HG03469 (cell line): ENCODE measurements around the gene HYAL2.
"Not testable (repeated sequence)": the region's sequence is repeated elsewhere in the genome, so short reads cannot be mapped to it uniquely, and the experiment has no call there.

Experiments
- ATAC-seq: cut with Tn5 transposase; IDR thresholded peaks from one replicate; pipeline ENCODE4 v1.9.1; 2021; ENCODE audit warnings: mild to moderate bottlenecking, moderate library complexity, moderate number of reproducible peaks; ENCODE audit not compliant: unreplicated experiment

HYAL2 gene

GRCh38 chr3:50294089-50294488 is 28.5 kb downstream of the HYAL2 start:
- no peak for ATAC-seq

DNA sequence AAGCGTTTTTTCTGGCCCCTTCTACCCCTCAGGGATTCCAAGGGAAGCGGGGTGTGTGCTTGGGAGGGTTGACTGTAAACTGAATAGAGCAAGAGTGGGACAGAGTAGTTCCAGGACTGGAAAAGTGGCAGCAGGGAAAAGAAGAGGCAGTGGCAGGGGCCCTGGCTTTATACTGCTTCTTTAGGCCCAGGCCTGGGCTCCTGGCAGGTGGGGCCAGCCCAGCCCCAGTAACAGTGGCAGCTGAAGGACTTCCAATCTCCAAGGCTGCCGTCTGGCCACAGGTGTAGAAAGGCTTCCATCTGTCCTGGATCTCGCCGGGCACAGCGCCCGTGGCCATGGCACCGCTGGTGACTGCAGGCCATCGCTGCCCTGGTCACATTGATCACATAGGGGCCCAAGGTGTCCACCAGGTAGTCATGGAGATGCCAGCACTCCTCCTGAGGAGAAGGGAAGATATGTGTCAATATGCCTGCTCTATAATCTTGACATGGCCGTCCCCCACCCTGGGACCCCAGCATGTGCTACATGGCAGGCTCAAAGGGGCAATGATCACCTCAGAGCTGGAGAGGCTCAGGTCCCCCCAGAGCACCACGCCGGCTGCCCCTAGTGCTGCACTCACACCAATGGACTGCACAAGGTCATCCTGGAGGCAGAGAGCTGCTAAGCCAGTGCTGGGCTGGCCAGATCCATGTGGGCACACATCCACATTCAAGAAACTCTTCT is 29.3 kb downstream of the HYAL2 start:
- ATAC-seq: no peak

DNA sequence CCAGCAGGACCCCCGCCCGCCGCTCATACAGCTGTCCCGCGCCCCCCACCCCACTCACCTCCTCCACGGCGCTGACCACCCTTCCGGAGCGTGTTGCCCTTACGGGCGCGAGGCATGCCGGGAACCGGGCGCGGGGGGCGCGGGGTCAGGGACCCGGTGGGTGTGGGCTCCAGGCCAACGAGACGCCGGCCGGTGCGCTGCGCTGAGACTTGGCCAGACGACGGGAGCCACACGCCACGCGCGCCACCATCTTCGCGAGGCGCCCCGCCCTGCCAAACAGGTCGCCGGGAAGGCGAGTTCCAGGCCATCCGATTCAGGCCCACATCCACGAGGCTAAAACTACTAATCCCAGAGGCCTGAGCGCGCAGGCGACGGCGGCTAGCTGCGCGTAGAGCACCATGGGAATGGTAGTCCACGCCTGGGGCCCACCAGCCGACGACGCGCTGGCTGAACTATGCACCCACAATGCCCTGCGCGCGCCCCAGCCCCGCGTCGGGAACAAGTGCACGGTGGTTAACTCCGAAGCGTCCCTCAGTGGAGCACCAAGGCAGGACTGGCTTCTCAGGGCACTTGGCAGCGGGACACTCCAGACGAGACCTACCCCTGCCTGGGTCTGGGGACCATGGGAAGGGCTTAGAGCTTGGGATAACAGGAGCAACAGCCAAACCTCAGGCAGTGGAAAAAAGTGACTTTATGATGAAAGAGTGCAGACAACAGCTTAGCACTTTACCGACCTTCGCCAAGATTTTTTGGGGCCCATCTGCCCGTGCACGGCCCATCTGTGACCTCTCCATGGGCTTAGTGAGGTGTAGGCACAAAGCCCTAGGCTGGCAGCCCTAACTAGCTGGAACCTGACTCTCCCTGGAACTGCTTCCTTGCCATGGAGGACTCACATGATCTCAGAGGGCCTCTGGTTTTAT is 30.1 kb downstream of the HYAL2 start, which contains the start of gene IFRD2:
Gene IFRD2, minus strand, starts transcription at position 271 of the 920 bp plus-strand sequence. Its CDS starts 155 bp downstream, at position 116.
- peak; percentile 81 for ATAC-seq

DNA sequence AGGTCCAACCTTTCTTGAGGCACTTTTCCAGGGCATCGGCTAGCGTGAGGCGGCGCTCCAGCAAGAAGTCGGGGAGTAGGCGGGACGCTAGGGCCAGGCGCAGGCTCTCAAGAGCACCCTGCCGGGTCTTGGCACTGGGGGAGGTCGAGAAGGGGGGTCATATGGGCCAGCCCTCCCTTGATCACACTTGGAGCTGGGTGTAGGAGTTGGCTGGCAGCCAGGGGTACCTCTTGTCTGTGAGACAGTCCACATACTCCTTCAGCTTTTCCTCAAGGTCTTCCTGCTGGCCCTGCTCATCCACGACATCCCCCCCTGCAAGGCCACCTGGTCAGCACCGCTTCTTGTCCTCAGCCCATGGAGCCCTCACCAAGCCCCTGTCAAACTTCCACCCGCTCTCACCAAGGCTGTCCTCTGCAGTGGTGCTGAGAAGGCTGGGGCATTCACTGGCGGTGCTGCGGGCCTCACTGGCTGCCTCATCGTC is 32.3 kb downstream of the HYAL2 start:
- no peak for ATAC-seq

DNA sequence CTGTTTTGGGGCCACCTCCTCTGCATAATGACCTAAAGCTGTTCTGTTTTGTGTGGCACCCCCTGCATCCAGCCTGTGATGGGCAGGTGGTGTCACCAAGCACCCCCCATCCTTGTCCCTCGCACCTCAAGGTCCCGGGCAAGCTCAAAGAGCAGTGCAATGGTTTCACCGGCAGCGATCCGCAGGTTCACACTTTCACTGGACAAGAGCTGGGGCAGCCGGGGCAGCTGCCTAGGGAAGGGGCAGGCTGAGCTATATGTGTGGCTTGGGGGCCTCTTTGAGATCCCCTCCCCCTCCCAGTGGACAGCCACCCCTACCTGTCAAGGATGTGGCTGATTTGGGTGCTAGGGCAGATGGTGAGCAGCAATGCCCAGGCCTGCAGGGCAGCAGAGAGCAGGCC is 33.4 kb downstream of the HYAL2 start:
- ATAC-seq: no peak

GRCh38 chr3:50288387-50289007 is 34.0 kb downstream of the HYAL2 start:
- ATAC-seq: no peak

GRCh38 chr3:50287262-50287661 is 35.3 kb downstream of the HYAL2 start:
- ATAC-seq: no peak

- no peak for ATAC-seq
Observed at GRCh38 chr3:50286322-50287227, 36.0 kb downstream of the HYAL2 start.

- ATAC-seq: not testable (repeated sequence)
Observed at GRCh38 chr3:50284121-50284520, 38.4 kb downstream of the HYAL2 start.

DNA sequence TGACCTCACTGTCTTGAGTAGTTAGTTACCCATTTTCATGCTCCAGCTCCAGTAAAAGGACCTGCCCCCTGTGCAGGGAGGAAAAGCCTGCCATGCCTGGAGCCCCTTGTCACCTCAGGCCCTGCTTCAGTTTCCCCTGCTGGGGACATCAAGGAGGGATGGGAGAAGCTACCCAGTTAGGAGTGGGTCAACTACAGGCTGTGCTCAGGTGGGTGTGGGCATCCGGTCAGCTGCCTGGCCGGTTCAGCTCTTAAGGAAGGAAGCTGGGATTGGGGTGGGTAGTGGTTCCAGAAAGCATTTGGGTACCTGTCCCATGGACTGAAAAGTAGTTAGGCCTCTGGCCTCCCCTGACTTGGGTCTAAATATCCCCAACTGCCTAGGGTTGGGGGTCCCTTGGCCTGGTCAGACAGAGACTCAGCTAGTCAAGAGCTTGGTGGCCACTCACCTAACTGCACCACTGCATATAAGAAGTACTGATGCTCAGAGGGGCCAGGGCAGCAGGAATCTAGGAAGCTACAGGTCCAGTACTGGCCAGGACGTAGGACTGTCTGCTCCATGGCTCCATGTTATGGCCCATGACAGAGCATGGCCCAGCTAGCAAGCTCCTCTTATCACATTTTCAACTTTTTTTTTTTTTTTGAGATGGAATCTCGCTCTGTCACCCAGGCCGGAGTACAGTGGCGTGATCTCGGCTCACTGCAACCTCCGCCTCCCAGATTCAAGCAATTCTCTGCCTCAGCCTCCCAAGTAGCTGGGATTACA is 43.1 kb downstream of the HYAL2 start:
- ATAC-seq: no peak

DNA sequence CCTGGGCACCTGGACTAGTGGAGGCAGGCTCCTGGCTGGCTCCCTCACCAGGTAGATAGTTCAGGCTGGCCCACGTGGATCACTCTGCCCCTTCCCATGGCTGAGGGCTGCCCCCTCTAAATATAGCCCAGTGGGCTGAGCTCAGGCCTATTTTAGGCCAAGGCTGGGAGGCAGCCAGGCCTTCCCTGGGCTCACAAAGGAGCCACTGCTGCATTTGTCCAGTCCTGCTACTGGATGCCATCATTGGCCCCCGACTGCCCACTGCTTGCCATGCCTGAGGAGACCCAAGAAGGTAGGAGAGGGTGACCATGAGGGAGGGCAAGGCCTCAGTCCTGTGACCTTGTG is 43.7 kb downstream of the HYAL2 start, which contains the start of gene LSMEM2:
Gene LSMEM2, plus strand, starts transcription at position 208 of the 345 bp plus-strand sequence. Its CDS starts 27 bp downstream, at position 235.
- no peak for ATAC-seq

- ATAC-seq: no peak
Observed at GRCh38 chr3:50278123-50278879, 44.2 kb downstream of the HYAL2 start.

GRCh38 chr3:50276762-50277101 is 45.8 kb downstream of the HYAL2 start:
- ATAC-seq: no peak

DNA sequence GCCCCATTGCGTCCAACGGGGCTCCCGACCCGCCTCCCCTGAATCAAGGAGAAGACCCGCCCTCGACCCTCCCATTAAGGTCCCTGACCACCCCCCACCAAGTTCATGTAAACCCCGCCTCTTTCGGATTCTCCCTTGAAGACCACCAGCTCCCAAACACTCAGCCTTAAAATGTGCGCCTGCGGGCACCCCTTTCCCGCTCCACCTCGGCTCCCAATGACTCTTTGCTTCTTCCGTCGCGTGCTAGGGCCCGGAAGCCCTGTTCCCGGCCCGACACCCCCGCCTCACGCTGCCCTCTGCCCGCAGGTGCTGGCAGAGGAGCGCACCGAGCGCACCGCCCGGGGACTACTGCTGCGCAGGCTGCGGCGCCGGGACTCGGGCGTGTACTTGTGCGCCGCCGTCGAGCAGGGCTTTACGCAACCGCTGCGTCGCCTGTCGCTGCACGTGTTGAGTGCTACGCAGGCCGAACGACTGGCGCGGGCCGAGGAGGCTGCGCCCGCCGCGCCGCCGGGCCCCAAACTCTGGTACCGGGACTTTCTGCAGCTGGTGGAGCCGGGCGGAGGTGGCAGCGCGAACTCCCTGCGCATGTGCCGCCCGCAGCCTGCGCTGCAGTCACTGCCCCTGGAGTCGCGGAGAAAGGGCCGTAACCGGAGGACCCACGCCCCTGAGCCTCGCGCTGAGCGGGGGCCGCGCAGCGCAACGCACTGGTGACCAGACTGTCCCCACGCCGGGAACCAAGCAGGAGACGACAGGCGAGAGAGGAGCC is 46.4 kb downstream of the HYAL2 start:
- ATAC-seq: no peak

GRCh38 chr3:50275141-50275995 is 47.2 kb downstream of the HYAL2 start:
- no peak for ATAC-seq

DNA sequence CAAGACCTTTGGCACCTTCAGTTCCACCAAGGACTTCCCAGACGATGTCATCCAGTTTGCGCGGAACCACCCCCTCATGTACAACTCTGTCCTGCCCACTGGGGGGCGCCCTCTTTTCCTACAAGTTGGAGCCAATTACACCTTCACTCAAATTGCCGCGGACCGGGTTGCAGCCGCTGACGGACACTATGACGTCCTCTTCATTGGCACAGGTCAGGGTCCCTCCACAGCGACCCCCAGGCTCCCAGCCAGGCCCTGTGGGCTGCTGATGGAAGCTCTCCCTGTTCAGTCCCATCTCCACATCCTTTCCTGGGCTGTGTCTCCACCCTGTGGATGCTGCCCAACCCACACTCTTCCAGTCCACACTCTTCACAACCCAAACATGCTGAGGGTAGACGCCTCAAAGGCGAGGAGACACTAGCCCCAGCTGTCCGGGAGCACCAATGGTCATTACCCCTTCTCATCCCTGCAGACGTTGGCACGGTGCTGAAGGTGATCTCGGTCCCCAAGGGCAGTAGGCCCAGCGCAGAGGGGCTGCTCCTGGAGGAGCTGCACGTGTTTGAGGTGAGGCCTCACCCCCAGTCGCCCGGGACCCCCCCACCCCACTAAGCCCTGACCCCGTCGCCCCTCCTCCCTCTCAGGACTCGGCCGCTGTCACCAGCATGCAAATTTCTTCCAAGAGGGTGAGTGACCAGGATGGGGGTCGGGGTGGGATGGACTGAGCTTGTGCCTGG is 48.0 kb downstream of the HYAL2 start:
- ATAC-seq: no peak

DNA sequence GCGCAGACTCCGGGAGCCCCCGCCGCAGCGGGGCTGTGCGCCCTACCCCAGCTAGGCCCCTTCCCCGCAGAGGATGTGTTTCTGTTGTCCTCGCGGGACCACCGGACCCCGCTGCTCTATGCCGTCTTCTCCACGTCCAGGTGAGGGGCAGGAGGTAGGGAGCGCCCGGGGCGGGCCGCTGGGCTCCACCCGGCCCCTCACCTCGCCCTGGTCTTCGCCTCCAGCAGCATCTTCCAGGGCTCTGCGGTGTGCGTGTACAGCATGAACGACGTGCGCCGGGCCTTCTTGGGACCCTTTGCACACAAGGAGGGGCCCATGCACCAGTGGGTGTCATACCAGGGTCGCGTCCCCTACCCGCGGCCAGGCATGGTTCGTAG is 48.9 kb downstream of the HYAL2 start:
- no peak for ATAC-seq
